GM10248 (cell line): ENCODE data around the gene TBC1D3G.
"Not testable (repeated sequence)": the region's sequence is repeated elsewhere in the genome, so short reads cannot be mapped to it uniquely, and the experiment has no call there.

Source experiments
- CTCF ChIA-PET: fragments of 300-600 bp; sonication (Branson Sonifier 250); formaldehyde crosslinking; extraction: SDS; loops from one replicate; lab custom pipeline; 2021; ENCODE audit warnings: antibody characterized with exemption; lab: Yijun Ruan, JAX
- POLR2A ChIA-PET: fragments of 350-650 bp; sonication (Branson Sonifier 250); formaldehyde crosslinking; extraction: SDS; loops from one replicate; lab custom pipeline; 2020; ENCODE audit warnings: antibody characterized with exemption; lab: Yijun Ruan, JAX
- DNase-seq: peaks from one replicate; pipeline ENCODE4 v3.0.0; 2012; ENCODE audit errors: extremely low spot score

TBC1D3G gene

DNA sequence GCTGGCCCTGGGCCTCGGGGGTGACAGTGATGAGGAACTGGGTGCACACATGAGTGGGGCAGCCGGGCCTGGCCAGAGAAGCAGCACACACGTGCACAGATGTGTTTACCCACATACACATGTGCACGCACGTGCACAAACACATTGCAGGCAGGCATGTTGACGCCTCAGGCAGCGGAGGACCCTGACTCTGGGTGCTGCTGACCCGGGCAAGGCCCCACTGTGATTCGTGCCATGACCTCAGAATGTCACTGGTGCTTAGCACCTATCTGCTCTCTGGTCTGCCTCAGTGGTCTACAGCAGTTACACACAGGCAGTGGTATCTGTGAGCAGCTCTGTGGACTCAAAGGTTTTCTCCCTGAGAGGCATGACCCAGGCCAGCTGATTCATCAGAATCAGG is at the start of gene TBC1D3G:
Gene TBC1D3G, plus strand, starts transcription at position 301 of the 400 bp plus-strand sequence. CDS start 1,528 bp downstream, outside the sequence.
- DNase-seq, POLR2A ChIA-PET, CTCF ChIA-PET: not testable (repeated sequence)

DNA sequence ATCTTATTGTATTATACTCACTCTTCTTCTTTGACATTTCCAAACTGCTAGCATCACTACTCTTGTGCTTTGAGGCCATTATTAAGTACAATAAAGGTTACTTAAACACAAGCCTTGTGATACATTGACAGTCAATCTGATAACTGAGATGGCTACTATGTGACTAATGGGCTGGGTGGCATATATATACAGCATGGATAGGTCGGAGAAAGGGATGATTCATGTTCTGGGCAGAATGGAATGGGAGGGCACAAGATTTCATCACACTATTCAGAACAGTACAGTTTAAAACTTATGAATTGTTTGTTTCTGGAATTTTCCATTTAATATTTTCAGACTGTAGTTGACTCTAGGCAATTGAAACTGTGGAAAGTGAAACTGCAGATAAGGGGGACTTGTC is 40.4 kb upstream of the TBC1D3G start:
- DNase-seq, CTCF ChIA-PET, POLR2A ChIA-PET: not testable (repeated sequence)

DNA sequence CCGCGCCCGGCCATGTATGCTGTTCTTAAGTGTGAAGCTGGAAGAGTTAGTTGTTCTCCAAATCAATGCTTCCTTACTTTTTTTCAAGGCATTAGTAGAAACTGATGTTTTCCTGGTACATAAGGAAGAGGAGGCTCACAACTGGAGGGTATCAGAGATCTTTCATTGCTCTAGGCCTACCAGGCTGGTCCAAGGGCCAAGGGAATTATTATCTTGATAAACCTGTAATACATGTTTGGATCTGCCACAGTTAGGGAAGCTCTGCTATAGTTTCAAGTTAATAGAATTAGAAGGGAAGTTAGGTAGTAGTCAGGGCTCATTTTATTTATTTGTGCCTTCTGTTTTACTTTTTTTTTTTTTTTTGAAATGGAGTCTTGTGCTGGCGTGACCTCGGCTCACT is 39.5 kb upstream of the TBC1D3G start:
- POLR2A ChIA-PET, CTCF ChIA-PET, DNase-seq: not testable (repeated sequence)

DNA sequence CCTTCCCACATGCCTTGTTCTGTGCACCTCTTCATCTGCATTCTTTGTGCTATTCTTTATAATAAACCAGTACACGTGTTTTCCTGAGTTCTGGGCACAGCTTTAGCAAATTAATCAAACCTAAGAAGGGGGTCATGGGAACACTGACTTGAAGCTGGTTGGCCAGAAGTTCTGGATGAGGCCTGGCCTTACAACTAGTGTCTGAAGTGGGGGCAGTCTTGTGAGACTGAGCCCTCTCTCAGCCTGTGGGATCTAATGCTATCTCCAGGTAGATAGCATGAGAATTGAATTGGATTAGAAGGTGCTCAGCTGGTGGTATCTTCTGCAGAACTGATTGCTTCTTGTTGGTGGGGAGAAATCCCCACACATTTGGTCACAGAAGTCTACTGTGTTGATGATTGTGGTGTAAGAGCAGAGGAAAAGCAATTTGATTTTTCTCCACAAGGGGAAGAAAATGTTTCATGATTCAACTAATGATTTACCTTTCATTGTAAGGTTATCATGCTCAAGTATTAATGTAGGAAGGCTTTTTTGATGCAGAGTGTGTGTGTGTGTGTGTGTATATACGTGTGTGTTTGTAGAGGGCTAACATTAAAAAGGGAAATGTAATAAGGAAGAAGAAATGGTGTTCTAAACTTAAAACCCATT is 33.6 kb upstream of the TBC1D3G start:
- DNase-seq, CTCF ChIA-PET, POLR2A ChIA-PET: not testable (repeated sequence)

DNA sequence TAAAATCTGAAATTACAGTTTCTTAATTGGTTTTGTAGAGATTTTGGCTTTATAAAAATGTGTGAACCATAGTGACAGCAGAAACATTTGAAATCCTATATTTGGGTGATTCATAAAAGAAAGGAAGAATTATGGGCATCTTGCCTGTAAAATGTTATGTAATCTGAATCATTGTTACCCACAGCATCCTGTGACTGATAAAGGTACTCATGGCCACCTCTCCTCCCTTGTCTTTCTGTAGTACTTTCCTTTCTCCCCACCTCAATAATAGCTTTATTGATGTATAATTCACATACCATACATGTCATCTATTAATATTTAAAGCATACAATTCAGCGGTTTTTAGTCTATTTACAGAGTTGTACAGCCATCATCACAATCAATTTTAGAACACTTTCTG is 28.5 kb upstream of the TBC1D3G start:
- CTCF ChIA-PET, POLR2A ChIA-PET, DNase-seq: not testable (repeated sequence)

DNA sequence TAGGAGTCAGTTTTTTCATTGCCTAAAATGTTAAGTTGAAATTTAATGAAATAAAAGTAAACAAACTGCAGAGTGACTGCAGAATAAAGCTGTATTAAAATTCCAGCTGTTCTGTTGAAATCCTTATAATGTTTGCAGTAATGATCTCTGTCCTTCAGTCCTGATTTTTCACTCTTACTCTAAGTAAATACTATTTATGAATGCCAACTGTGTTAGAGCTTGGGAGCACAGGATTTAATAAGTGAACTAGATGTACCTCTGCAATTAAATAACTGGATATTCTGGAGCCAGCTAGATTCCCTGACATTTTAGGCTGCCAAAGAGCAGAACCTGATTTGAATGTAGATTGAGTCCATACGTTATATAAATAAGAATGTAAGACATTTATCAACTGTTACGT is 7.9 kb upstream of the TBC1D3G start:
- POLR2A ChIA-PET, DNase-seq, CTCF ChIA-PET: not testable (repeated sequence)

DNA sequence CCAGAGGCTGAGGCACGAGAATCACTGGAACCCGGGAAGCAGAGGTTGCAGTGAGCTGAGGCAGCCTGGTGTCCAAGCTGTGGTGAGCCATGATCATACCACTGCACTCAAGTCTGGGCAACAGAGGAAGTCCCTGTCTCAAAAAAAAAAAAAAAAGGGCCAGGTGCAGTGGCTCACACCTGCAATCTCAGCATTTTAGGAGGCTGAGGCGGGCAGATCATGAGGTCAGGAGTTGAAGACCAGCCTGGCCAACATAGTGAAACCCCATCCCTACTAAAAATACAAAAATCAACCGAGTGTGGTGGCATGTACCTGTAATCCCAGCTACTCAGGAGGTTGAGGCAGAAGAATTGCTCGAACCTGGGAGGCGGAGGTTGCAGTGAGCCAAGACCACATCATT is 38.8 kb downstream of the TBC1D3G start:
- DNase-seq, CTCF ChIA-PET, POLR2A ChIA-PET: not testable (repeated sequence)

DNA sequence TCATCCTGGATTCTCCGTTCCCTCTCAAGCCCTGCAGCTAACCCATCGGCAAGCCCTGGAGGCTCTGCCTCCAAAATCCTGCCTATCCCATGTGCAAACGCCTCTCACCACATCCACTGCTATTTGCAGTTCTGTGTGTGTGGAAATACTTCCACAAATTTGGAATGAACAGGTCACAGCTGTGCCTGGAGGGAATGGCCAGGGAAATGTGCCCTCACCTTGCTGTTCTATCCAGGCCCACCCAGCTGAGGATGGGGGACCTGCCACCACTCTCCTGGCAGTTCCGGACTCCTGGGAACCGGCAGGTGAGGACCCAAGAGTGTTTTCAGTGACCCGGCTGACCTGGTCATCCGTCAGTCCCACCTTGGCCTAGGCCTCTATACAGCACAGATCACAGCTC is 52.3 kb downstream of the TBC1D3G start:
- CTCF ChIA-PET, POLR2A ChIA-PET, DNase-seq: not testable (repeated sequence)
